ENCODE data around the gene PAX8. TPM values are rescaled to one million over a fixed set of nuclear protein-coding genes. Genes with fewer than 3 reads are reported as not detected.

Gene PAX8
- total RNA-seq, 4 donors from 2014 or later = 0.91 to 5.2 (median 4.3) TPM

- no peak for DNase-seq (ENCODE audit: low spot score in 2 of 2)
- TF ChIP-seq CTCF (IDR thresholded peaks at IDR 0.05) (no peak), POLR2A (IDR thresholded peaks at IDR 0.05) (no peak)
- intact Hi-C loops (cut with DNase I; ENCODE audit: low total_unique reads) = loop anchor here (5.0 kb wide), 2 partner anchors 60 to 115 kb away; no protein-coding TSS in a partner anchor
- H3K4me3 ChIP-seq (ENCODE audit: low read depth, poor library complexity, severe bottlenecking) = no peak overlapping the region
- WGBS, 2 donors = 92 to 94% methylated on average over 4 of the region's 4 CpGs
Measured at GRCh38 chr2:113196839-113197238, 81.9 kb downstream of the PAX8 start.

- no peak overlapping the region for H3K4me3 ChIP-seq (ENCODE audit: low read depth, poor library complexity, severe bottlenecking)
- 90 to 93% methylated on average over 11 of the region's 11 CpGs for WGBS, 2 donors
- no peak for TF ChIP-seq CTCF (IDR thresholded peaks at IDR 0.05)
- no peak for TF ChIP-seq POLR2A (IDR thresholded peaks at IDR 0.05)
- no peak for DNase-seq (ENCODE audit: low spot score in 2 of 2)
- intact Hi-C loops (cut with DNase I; ENCODE audit: low total_unique reads) = loop anchor here (5.0 kb wide), 2 partner anchors 59 to 114 kb away; no protein-coding TSS in a partner anchor
Measured at GRCh38 chr2:113195923-113196501, 82.7 kb downstream of the PAX8 start.

- no peak for DNase-seq (ENCODE audit: low spot score in 2 of 2)
- no peak overlapping the region for H3K4me3 ChIP-seq (ENCODE audit: low read depth, poor library complexity, severe bottlenecking)
- intact Hi-C loops (cut with DNase I; ENCODE audit: low total_unique reads) = no loop called here
- WGBS, 2 donors = 85 to 89% methylated on average over 7 of the region's 7 CpGs
- peak in 1 of 3 donors; percentile 8 for TF ChIP-seq CTCF (IDR thresholded peaks at IDR 0.05)
- no peak for TF ChIP-seq POLR2A (IDR thresholded peaks at IDR 0.05)
Measured at GRCh38 chr2:113192459-113193100, 86.1 kb downstream of the PAX8 start.

- WGBS, 2 donors = 55 to 63% methylated on average over 1 of the region's 1 CpG
- no peak for DNase-seq (ENCODE audit: low spot score in 2 of 2)
- H3K4me3 ChIP-seq (ENCODE audit: low read depth, poor library complexity, severe bottlenecking) = no peak overlapping the region
- intact Hi-C loops (cut with DNase I; ENCODE audit: low total_unique reads) = no loop called here
- TF ChIP-seq CTCF (IDR thresholded peaks at IDR 0.05) (no peak), POLR2A (IDR thresholded peaks at IDR 0.05) (no peak)
Measured at GRCh38 chr2:113190871-113191270, 87.8 kb downstream of the PAX8 start.

GRCh38 chr2:113187771-113188170 lies 91.0 kb downstream of the PAX8 start:
- intact Hi-C loops (cut with DNase I; ENCODE audit: low total_unique reads) = no loop called here
- no peak overlapping the region for H3K4me3 ChIP-seq (ENCODE audit: low read depth, poor library complexity, severe bottlenecking)
- 81 to 82% methylated on average over 6 of the region's 6 CpGs for WGBS, 2 donors
- DNase-seq (ENCODE audit: low spot score in 2 of 2) = no peak
- TF ChIP-seq POLR2A (IDR thresholded peaks at IDR 0.05) (no peak), CTCF (IDR thresholded peaks at IDR 0.05) (no peak)

Measured in lower leg skin (tissue), 4 donors.